GM19239 (cell line): ENCODE results near the gene DOCK11.
"Not testable (repeated sequence)": the region's sequence is repeated elsewhere in the genome, so short reads cannot be mapped to it uniquely, and the experiment has no call there.

Experiments used
- DNase-seq: peaks from one replicate; pipeline ENCODE4 v3.0.0; 2011; ENCODE audit warnings: low spot score; ENCODE audit not compliant: insufficient read length
- FAIRE-seq: peaks from 2 replicates; lab custom pipeline; 2011; peaks lifted over from hg19 to GRCh38; lab: Jason Lieb, UNC

Gene DOCK11

DNA sequence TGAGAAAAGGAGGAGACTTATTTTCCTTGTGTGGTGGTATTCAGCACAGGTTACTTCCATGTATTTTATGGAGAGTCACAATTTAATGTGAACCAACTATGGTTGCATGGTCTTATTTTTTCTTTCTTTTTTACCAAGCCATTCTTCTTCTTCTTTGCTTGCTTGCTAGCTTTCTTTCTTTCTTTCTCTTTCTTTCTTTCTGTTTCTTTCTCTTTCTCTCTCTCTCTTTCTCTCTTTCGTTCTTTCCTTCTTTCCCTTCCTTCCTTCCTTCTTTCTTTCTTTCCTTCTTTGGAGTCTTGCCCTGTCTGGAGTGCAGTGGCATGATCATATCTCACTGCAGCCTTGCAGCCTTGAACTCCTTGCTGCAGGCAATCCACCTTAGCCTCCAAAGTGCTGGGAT, 68.9 kb downstream of the DOCK11 start:
- FAIRE-seq, result no peak

DNA sequence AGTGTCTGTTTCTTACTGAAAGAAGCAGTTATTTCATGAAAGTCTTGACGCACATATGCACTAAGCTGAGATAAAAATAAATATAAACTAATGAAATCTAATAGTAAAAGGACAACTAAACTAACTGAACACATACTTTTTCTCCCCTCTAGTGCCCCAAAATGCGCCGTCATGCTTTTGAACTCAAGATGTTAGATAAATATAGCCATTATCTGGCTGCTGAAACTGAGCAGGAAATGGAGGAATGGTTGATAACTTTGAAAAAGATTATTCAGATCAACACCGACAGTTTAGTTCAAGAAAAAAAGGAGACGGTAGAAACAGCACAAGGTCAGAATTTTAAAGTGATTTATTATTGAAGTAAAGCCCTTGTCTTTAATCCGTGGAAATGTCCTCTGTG, 70.2 kb downstream of the DOCK11 start:
- FAIRE-seq (no peak), DNase-seq (no peak)

More for the DNA sequence above, 68.9 kb downstream of the DOCK11 start:
- no peak for DNase-seq

DNA sequence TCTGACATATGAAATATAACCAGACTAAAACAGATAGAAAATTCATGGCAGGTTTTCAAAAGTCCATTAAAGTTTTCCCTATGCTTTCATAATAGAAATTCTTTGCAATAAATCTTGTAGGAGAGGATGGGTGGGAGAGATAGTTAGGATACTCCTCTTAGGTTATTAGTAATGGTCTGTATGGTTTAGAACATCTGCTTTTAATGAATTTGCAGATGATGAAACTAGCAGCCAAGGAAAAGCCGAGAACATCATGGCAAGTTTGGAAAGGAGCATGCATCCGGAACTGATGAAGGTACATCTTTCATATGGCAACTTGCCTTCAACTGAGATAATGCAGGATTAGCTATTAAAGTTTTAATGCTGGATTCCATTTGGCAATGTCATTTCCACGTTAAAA, 70.7 kb downstream of the DOCK11 start:
- FAIRE-seq (no peak), DNase-seq (no peak)

DNA sequence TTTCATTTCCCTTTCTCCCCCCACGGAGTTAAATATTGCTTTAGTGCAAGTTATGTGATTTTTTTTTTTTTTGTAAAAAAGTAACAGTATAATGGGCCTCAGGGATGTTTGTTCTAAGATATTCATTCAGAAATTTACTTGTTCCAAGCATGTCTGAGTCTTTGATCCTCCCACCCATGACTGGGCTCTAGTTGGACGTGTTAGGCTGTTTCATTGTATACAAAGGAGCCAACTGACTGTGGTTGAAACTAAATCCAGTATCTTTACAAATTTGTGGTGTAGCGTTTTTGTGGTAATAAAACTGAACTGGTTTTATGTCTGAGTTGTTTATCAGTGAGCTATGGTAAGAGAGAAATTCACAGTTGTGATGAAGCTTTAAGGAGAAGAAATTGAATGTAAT, 74.1 kb downstream of the DOCK11 start:
- FAIRE-seq, result peak; percentile 72
- DNase-seq, result no peak

DNA sequence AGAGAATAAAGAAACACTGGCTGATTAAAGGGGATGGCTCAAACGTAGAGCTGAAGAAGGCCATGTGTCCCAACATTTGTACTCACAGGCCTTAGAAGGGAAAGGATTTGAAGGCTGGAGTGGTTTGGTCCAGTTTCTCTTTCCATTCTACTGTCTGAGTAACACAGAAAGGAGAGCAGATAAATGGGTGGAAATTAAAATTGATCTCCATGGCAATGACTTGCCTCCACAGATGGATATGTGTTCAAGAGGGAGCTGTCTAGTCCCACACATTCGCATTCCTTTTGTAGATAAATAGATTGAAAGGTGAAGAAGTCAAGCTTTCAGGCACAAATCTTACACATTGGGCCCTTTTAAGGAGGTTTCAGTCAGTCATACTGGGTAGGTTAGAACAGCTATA, 74.6 kb downstream of the DOCK11 start:
- FAIRE-seq, result no peak

DNA sequence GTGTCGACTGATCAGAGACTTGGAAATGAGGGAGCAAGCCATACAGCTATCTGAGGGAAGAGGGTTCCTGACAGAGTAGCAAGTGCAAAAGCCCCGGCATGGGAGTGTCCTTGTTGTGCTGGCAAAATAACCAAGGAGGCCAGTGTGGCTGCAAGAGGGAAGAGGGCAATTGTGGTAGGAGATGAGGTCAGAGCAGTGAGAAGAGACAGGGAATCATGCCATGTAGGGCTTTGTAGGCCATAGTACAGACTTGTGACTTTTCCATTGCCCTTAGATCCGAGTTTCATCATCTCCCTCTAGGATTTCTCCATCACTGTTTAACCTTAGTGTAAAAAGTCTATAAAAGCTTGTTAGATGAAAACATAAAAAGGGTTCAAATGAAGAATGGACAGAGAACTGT, 76.2 kb downstream of the DOCK11 start:
- DNase-seq (no peak), FAIRE-seq (no peak)

More for the DNA sequence above, 74.6 kb downstream of the DOCK11 start:
- DNase-seq, result no peak

DNA sequence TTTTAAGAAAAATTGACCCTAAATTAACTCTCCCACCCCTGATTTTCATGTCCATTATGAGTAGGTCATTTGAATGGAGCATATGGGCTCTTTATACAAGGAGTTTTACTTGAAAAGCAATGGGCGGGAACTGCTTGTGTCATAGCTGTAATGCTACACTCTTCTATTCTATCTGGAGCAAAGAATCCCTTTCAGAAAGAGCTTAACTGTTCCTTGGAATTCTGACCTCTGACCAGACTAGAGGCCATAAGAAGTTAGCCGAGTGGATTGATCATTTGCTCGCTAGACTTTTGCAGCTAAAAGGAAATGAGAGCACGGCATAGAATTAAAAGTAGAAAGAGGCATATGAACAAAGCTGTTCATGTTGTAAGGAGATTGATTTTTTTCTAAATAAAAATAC, 79.1 kb downstream of the DOCK11 start:
- FAIRE-seq (no peak), DNase-seq (no peak)

DNA sequence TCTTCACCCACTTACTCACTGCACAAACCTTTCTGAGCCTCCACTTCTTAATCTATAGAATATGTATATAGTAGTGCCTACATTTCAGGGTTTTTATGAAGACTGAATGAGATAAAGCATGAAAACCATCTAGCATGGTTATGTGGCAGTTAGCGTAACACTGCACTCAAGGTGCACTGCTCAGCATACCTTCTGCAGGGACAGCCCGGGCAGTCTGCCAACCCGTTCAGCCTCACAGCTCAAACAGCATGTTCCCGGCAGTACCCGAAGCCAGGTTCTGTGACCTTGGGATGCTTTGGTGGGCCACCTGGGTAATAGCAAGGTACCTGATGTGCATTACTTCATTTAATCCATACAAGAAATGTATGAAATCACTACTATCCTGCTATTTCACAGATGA, 81.4 kb downstream of the DOCK11 start:
- DNase-seq, result no peak
- no peak for FAIRE-seq

DNA sequence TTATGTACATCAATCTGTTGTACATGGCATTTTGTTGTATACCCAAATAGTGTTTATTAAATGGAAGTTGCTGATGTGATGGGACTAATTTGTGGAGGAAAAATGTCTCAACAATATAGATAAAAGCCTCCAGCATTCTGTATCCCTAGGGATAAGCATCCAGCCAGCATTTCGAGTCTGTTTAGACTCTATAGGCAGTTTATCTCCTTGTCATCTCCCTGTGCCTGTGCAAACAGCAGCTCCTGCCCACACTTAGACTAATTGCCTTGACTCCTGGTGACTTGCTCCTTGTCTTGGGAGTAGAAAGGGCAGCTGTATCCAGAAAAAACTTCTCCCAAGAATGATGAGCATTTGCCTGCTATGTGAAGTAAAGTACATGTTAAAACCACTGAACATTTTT, 83.8 kb downstream of the DOCK11 start:
- FAIRE-seq, result no peak
- DNase-seq, result no peak

DNA sequence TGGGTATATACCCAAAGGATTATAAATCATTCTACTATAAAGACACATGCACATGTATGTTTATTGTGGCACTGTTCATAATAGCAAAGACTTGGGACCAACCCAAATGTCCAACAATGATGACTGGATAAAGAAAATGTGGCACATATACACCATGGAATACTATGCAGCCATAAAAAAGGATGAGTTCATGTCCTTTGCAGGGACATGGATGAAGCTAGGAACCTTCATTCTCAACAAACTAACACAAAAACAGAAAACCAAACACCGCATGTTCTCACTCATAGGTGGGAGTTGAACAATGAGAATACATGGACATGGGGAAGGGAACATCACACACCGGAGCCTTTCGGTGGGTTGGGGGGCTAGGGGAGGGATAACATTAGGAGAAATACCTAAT, 87.3 kb downstream of the DOCK11 start:
- not testable (repeated sequence) for DNase-seq, FAIRE-seq

DNA sequence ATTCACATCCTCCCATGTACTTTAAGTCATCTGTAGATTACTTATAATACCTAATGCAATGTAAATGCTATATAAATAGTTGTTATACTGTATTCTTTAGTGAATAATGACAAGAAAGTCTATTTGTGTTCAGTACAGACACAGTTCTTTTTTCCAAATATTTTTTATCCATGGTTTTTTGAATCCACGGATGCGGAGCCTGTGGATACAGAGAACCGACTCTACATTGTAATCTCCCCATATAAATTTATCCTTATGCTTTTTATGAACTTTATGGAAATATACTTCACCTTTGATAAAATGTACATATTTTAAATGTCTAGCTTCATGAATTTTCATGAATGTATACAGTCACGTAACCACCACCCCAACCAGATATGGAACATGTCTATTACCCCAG, 88.2 kb downstream of the DOCK11 start:
- no peak for FAIRE-seq
- DNase-seq, result no peak

DNA sequence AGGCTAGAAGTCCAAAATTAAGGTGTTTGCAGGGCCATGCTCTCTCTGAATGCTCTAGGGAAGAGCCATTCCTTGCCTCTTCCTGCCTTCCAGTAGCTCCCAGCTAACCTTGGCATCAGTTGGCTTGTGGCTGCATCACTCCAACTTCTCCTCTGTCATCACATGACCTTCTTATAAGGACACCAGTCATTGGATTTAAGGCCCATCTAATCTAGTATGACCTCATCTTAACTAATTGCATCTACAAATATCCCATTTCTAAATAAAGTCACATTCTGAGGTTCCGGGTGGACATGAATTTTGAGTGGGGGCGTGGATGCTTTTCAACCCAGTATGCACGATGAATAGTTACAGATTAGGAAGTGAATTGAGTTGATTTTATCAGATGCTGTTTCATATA, 89.7 kb downstream of the DOCK11 start:
- no peak for FAIRE-seq
- DNase-seq, result no peak

DNA sequence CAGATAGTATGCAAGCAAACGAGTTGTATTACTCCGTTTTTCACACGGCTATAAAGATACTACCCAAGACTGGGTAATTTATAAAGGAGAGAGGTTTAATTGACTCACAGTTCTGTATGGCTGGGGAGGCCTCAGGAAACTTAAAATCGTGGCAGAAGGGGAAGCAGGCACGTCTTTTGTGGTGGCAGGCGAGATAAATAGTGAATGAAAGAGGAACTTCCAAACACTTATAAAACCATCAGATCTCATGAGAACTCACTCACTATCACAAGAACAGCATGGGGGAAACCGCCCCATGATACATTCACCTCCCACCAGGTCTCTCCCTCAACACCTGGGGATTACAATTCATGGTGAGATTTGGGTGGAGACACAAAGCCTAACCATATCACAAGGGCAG, 90.6 kb downstream of the DOCK11 start:
- not testable (repeated sequence) for DNase-seq

DNA sequence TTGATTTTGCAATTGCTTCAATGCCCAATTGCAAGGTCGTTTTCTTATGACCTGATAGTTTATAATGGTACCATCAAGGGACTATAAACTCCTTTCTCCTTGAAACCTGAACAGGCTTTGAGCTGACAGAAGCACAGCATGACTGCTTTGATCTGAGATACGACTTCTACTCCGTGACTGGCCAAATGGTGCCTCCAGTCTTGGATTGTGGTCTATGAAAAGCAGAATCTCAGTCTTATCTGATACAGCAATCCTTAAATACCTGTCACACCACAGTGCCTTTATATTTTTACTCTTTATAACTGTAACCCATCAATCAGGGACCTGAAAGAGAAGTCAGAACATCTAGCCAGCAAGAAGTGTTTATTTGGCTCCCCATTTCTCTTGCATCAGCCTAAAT, 93.1 kb downstream of the DOCK11 start:
- FAIRE-seq (peak; percentile 11), DNase-seq (no peak)

More for the DNA sequence above, 90.6 kb downstream of the DOCK11 start:
- not testable (repeated sequence) for FAIRE-seq

DNA sequence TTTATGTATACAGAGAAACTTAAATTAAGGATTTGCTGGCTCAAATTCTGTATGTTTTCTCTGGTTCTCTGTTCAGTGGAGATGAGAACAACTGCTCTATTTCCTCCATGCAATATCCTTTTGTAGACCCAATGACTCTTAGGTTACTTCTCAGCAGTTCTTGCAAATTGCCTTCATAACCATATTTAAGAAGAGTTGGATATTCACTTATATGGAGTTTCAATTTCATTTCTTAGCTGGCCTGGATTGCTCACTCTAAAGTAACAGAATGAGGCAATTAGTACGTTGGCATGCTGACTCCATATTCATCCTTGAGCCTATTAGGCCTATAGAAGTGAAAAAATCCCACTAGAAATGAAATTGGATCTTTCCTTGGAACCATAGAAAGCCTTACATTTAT, 93.6 kb downstream of the DOCK11 start:
- DNase-seq, result no peak
- no peak for FAIRE-seq

DNA sequence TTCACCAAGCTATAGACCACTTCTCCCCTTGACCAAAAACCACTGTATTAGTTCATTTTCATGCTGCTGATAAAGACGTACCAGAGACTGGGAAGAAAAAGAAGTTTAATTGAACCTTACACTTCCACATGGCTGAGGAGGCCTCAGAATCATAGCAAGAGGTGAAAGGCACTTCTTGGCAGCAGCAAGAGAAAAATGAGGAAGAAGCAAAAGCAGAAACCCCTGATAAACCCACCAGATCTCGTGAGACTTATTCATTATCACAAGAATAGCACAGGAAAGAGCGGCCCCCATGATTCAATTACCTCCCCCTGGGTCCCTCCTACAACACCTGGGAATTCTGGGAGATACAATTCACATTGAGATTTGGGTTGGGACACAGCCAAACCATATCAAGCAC, 97.8 kb downstream of the DOCK11 start:
- DNase-seq (no peak), FAIRE-seq (no peak)

DNA sequence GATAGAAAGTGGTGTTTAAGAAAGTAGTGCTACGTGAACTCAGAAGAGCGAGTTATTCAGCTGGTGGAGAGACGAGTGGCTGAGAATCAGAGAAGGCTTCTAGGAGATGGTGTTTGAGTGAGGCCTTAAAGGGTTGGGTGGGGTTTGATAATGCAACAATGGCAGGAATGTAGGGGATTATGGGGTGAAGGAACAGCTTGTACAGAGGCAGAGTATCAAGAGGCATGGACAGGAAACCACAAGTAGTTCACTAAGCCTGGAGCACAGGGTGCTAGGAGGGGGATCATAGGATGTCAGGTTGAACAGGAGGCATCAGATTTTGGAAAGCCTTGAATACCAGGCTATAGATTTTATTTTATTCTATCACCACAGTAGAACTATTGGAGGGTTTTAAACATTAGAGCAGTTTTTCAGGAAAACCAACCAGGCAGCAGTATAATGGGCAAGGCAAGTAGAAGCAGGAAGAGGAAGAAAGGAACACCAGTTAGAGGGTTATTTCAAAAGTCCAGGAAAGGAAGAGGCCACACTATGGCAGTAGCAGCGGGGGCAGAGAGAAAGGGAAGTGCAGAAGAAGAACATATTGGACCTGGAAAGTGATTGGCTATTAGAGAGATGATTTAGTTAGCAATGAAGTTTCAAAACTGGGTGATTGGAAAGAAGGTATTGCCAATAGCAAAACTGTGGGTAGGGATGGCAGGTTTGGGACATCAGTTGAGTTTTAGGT, 99.2 kb downstream of the DOCK11 start:
- no peak for DNase-seq
- no peak for FAIRE-seq

DNA sequence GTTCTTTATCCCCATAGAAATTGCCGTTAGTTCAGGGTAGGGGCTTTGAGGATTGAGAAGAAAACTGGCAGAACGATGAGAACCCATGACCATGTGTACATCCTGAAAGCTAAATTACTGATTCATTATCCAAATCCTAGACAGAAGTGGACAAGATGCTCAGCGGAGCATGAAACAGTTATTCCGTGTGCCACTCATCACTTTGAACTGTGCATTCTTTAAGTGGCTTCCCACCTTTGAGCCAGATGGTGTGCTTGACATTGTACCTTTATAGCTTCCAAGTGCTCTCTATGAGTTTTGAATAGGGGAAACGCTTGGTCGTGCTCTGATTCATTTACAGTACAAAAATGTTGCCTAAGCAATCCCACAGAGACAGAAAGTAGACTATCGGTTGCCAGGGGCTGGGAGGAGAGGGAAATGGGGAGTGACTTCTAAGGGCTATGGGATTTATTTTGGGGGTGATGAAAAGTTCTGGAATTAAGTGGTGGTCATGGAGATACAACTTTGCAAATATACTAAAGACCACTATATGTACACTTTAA, 100.0 kb downstream of the DOCK11 start:
- DNase-seq, result no peak
- no peak for FAIRE-seq

DNA sequence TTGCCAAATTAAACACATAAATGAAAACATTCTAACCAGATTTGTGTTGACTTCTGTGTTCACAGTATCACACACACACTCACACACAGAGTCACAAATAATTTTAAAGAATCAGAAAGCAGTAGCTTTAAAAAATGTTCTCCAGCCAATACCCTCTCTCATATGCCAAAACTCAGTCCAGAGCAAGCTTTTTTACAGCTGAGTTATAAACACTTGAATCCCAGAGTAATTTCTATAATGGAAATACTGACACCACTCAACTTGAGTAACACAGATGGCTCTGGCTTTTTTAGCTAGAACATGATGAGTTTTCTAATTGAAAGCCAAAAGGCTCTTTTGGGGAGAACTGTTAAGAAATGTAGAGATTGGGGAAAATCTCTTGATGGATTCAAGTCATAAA, 100.8 kb downstream of the DOCK11 start:
- DNase-seq, result no peak
- no peak for FAIRE-seq

DNA sequence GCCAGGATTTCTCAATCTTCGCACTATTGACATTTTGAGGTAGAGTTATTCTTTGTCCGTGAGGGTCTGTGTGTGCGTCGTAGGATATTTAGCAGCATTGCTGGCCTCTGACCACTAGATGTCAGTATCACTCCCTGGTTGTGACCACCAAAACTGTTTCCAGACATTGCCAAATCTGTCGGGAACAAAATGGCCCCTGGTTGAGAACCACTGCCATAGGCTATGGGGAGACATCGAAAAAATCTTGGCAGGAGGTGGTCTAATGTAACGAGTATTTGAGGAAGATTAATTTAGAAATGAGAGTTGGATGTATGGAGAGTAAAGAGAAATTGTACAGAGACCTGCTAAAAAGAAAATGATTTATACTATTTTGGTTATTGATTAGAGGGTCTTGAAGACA, 108.4 kb downstream of the DOCK11 start:
- no peak for DNase-seq
- peak; percentile 99 for FAIRE-seq

DNA sequence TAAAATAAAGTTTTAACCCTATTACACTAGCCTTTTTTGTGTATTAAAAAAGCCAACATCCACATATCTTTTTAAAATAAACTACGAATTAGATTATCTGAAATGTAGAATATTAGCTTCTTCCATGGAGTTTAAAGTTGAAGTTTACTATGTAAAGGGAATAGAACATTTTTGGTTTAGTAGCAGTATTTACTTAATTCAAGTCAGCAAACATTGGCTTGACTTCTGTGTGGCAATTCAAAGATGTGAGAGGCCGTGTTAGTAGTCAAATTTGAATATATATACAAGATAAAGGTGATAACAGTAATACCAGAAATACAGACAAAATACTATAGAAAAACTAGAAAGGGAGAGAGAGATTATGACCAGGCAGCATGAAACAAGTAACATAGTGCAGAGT, 116.7 kb downstream of the DOCK11 start:
- FAIRE-seq (no peak), DNase-seq (no peak)

DNA sequence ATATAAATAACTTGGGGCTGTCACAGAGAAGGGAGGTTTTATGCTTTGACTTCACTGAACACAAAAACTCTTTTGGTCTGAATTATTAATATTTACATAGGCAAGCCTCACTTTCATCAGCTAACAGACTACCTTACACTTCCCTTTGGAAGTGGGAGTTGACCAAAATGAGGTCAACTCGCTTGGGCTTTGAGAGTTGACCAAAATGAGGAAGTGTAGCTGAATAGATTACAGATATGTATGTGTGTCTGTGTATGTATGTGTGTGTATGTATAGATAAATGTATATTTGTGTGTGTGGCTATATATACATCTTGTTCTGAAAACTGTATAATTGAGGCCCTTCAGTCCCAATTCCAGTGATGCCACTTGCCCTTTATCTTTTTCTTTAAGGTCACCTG, 118.5 kb downstream of the DOCK11 start:
- DNase-seq, result no peak

More for the DNA sequence above, 118.5 kb downstream of the DOCK11 start:
- peak; percentile 59 for FAIRE-seq
